ENCODE results near the gene KMT2C.

The KMT2C gene

GRCh38 chr7:152329469-152329868, 106.3 kb downstream of the KMT2C start:
- no peak for TF ChIP-seq ESRRG (CRISPR knock-in tag; IDR thresholded peaks at IDR 0.05)
- TF ChIP-seq ZFP3 (CRISPR knock-in tag; IDR thresholded peaks at IDR 0.05): no peak
- TF ChIP-seq GLIS3 (CRISPR knock-in tag; IDR thresholded peaks at IDR 0.05): no peak
- no peak for TF ChIP-seq TOX (CRISPR knock-in tag; IDR thresholded peaks at IDR 0.05; ENCODE audit: borderline replicate concordance)
- no peak for TF ChIP-seq ZC3H10 (CRISPR knock-in tag; IDR thresholded peaks at IDR 0.05)
- no peak for TF ChIP-seq CSDC2 (CRISPR knock-in tag; IDR thresholded peaks at IDR 0.05)
- no peak for TF ChIP-seq RARB (CRISPR knock-in tag; IDR thresholded peaks at IDR 0.05)
- TF ChIP-seq TSHZ2 (CRISPR knock-in tag; IDR thresholded peaks at IDR 0.05): no peak
- TF ChIP-seq ARNTL (CRISPR knock-in tag; IDR thresholded peaks at IDR 0.05; ENCODE audit: borderline replicate concordance, low read depth): no peak
- ATAC-seq: no peak

- TF ChIP-seq BACH2 (CRISPR knock-in tag; IDR thresholded peaks at IDR 0.05; ENCODE audit: borderline replicate concordance): no peak
- TF ChIP-seq TSHZ2 (CRISPR knock-in tag; IDR thresholded peaks at IDR 0.05): no peak
- TF ChIP-seq SNAI2 (CRISPR knock-in tag; IDR thresholded peaks at IDR 0.05): no peak
- no peak for TF ChIP-seq GLIS3 (CRISPR knock-in tag; IDR thresholded peaks at IDR 0.05)
- TF ChIP-seq ZNF8 (CRISPR knock-in tag; IDR thresholded peaks at IDR 0.05): no peak
- no peak for TF ChIP-seq ZNF565 (CRISPR knock-in tag; conservative IDR thresholded peaks at IDR 0.05; ENCODE audit: low read depth)
- TF ChIP-seq ARNTL (CRISPR knock-in tag; IDR thresholded peaks at IDR 0.05; ENCODE audit: borderline replicate concordance, low read depth): no peak
- no peak for TF ChIP-seq ZFP30 (CRISPR knock-in tag; IDR thresholded peaks at IDR 0.05)
- no peak for TF ChIP-seq OSR1 (CRISPR knock-in tag; IDR thresholded peaks at IDR 0.05)
- no peak for TF ChIP-seq POU6F1 (CRISPR knock-in tag; IDR thresholded peaks at IDR 0.05; ENCODE audit: borderline replicate concordance, low read depth)
- TF ChIP-seq PATZ1 (CRISPR knock-in tag; IDR thresholded peaks at IDR 0.05; ENCODE audit: borderline replicate concordance): no peak
- no peak for TF ChIP-seq TCF4 (CRISPR knock-in tag; IDR thresholded peaks at IDR 0.05; ENCODE audit: borderline replicate concordance)
- no peak for ATAC-seq
Observed at GRCh38 chr7:152328234-152328633, 107.6 kb downstream of the KMT2C start.

GRCh38 chr7:152315845-152316244, 120.0 kb downstream of the KMT2C start:
- ATAC-seq: no peak
- no peak for TF ChIP-seq BACH2 (CRISPR knock-in tag; IDR thresholded peaks at IDR 0.05; ENCODE audit: borderline replicate concordance)
- no peak for TF ChIP-seq ZNF565 (CRISPR knock-in tag; conservative IDR thresholded peaks at IDR 0.05; ENCODE audit: low read depth)
- no peak for TF ChIP-seq PATZ1 (CRISPR knock-in tag; IDR thresholded peaks at IDR 0.05; ENCODE audit: borderline replicate concordance)
- no peak for TF ChIP-seq CSRNP3 (CRISPR knock-in tag; IDR thresholded peaks at IDR 0.05)
- no peak for TF ChIP-seq CSDC2 (CRISPR knock-in tag; IDR thresholded peaks at IDR 0.05)
- no peak for TF ChIP-seq TSHZ2 (CRISPR knock-in tag; IDR thresholded peaks at IDR 0.05)
- no peak for TF ChIP-seq ZFP30 (CRISPR knock-in tag; IDR thresholded peaks at IDR 0.05)
- TF ChIP-seq TOX (CRISPR knock-in tag; IDR thresholded peaks at IDR 0.05; ENCODE audit: borderline replicate concordance): no peak
- TF ChIP-seq POU6F1 (CRISPR knock-in tag; IDR thresholded peaks at IDR 0.05; ENCODE audit: borderline replicate concordance, low read depth): no peak
- TF ChIP-seq GLIS3 (CRISPR knock-in tag; IDR thresholded peaks at IDR 0.05): no peak
